Skeletal muscle satellite cell (primary cell): ENCODE results near the gene NFE2.
"Not testable (repeated sequence)": the region's sequence is repeated elsewhere in the genome, so short reads cannot be mapped to it uniquely, and the experiment has no call there.

Experiments
- H3K27me3 ChIP-seq: 2 replicates; pipeline ENCODE4 v1.7.0; 2013; ENCODE audit warnings: low read length; ENCODE audit not compliant: control insufficient read depth, insufficient read depth
- H3K36me3 ChIP-seq: 2 replicates; pipeline ENCODE4 v1.7.0; 2013; ENCODE audit warnings: mild to moderate bottlenecking, control low read depth, low read length; ENCODE audit not compliant: insufficient read depth
- H3K4me1 ChIP-seq: 2 replicates; pipeline ENCODE4 v1.7.0; 2013; ENCODE audit warnings: low read length; ENCODE audit not compliant: control insufficient read depth, insufficient read depth
- H3K4me2 ChIP-seq: 2 replicates; pipeline ENCODE4 v1.7.0; 2013; ENCODE audit warnings: mild to moderate bottlenecking, low read length
- H3K4me3 ChIP-seq: 2 replicates; pipeline ENCODE4 v1.7.0; 2013; ENCODE audit warnings: low read length
- H3K9ac ChIP-seq: 2 replicates; pipeline ENCODE4 v1.7.0; 2013; ENCODE audit warnings: mild to moderate bottlenecking, low read depth, low read length, moderate library complexity
- H3K9me3 ChIP-seq: replicated peaks from 2 replicates; pipeline ENCODE4 v1.7.0; 2013; ENCODE audit warnings: mild to moderate bottlenecking, control low read depth, low read length

Gene NFE2

GRCh38 chr12:54330442-54330841, 29.6 kb upstream of the NFE2 start:
- Histone ChIP-seq H3K36me3 (peaks cover 4% of the 10 kb centered on the region), H3K4me2 (peak overlapping the region; percentile 7), H3K4me1 (peaks cover 41% of the 10 kb centered on the region), H3K9ac (peak overlapping the region; percentile 16), H3K4me3 (no peak overlapping the region), H3K9me3 (no peaks in the 10 kb centered on the region), H3K27me3 (no peaks in the 10 kb centered on the region)

GRCh38 chr12:54329759-54330158, 28.9 kb upstream of the NFE2 start:
- Histone ChIP-seq H3K36me3 (peaks cover 4% of the 10 kb centered on the region), H3K4me1 (peaks cover 41% of the 10 kb centered on the region), H3K9ac (peak overlapping the region; percentile 16), H3K27me3 (no peaks in the 10 kb centered on the region), H3K9me3 (no peaks in the 10 kb centered on the region), H3K4me2 (peak overlapping the region; percentile 42), H3K4me3 (no peak overlapping the region)

GRCh38 chr12:54328595-54329337, 28.0 kb upstream of the NFE2 start:
- H3K4me2 ChIP-seq = peak overlapping the region; percentile 42
- no peaks in the 10 kb centered on the region for H3K9me3 ChIP-seq
- H3K27me3 ChIP-seq = no peaks in the 10 kb centered on the region
- no peak overlapping the region for H3K4me3 ChIP-seq
- peaks cover 45% of the 10 kb centered on the region for H3K4me1 ChIP-seq
- peak overlapping the region; percentile 5 for H3K9ac ChIP-seq
- peaks cover 4% of the 10 kb centered on the region for H3K36me3 ChIP-seq

- not testable (repeated sequence) for H3K9me3 ChIP-seq, H3K36me3 ChIP-seq, H3K27me3 ChIP-seq
- Histone ChIP-seq H3K9ac (peak overlapping the region; percentile 92), H3K4me2 (peak overlapping the region; percentile 81), H3K4me1 (peaks cover 39% of the 10 kb centered on the region), H3K4me3 (peak overlapping the region; percentile 78)
Observed at GRCh38 chr12:54325442-54326109, 24.8 kb upstream of the NFE2 start.

GRCh38 chr12:54324617-54325441, 24.0 kb upstream of the NFE2 start, which contains the start of gene COPZ1:
COPZ1 (plus strand) TSS chr12:54325131; CDS start chr12:54325164, 33 bp downstream.
- Histone ChIP-seq H3K4me1 (peaks cover 31% of the 10 kb centered on the region), H3K4me3 (peak within 1 kb of the TSS; percentile 78)

GRCh38 chr12:54321363-54321762, 20.5 kb upstream of the NFE2 start:
- Histone ChIP-seq H3K9me3 (no peaks in the 10 kb centered on the region), H3K27me3 (no peaks in the 10 kb centered on the region), H3K9ac (no peak overlapping the region), H3K4me3 (no peak overlapping the region), H3K4me1 (peaks cover 5% of the 10 kb centered on the region), H3K4me2 (no peak overlapping the region), H3K36me3 (no peaks in the 10 kb centered on the region)

More at GRCh38 chr12:54324617-54325441, 24.0 kb upstream of the NFE2 start, which contains the start of gene COPZ1:
- peak within 1 kb of the TSS; percentile 81 for H3K4me2 ChIP-seq
- H3K36me3 ChIP-seq = peaks cover 4% of the 10 kb centered on the region
- no peaks in the 10 kb centered on the region for H3K9me3 ChIP-seq
- no peaks in the 10 kb centered on the region for H3K27me3 ChIP-seq
- H3K9ac ChIP-seq = peak within 1 kb of the TSS; percentile 92

GRCh38 chr12:54312309-54312708, 11.5 kb upstream of the NFE2 start:
- H3K36me3 ChIP-seq, H3K4me1 ChIP-seq, H3K9ac ChIP-seq, H3K9me3 ChIP-seq, H3K4me2 ChIP-seq, H3K4me3 ChIP-seq: not testable (repeated sequence)
- H3K27me3 ChIP-seq = peaks cover 11% of the 10 kb centered on the region

GRCh38 chr12:54311051-54311450, 10.2 kb upstream of the NFE2 start:
- Histone ChIP-seq H3K4me3 (no peak overlapping the region), H3K4me2 (no peak overlapping the region), H3K9ac (no peak overlapping the region), H3K9me3 (no peaks in the 10 kb centered on the region), H3K36me3 (no peaks in the 10 kb centered on the region), H3K4me1 (no peaks in the 10 kb centered on the region), H3K27me3 (peaks cover 18% of the 10 kb centered on the region)

GRCh38 chr12:54306925-54307741, 6.3 kb upstream of the NFE2 start:
- no peak overlapping the region for H3K4me3 ChIP-seq
- H3K9me3 ChIP-seq = no peaks in the 10 kb centered on the region
- peaks cover 40% of the 10 kb centered on the region for H3K27me3 ChIP-seq
- H3K9ac ChIP-seq = no peak overlapping the region
- no peak overlapping the region for H3K4me2 ChIP-seq
- H3K4me1 ChIP-seq = peaks cover 3% of the 10 kb centered on the region
- H3K36me3 ChIP-seq = no peaks in the 10 kb centered on the region

- Histone ChIP-seq H3K4me1 (peaks cover 17% of the 10 kb centered on the region), H3K9ac (no peak overlapping the region), H3K4me2 (no peak overlapping the region), H3K27me3 (peaks cover 62% of the 10 kb centered on the region), H3K9me3 (no peaks in the 10 kb centered on the region), H3K36me3 (no peaks in the 10 kb centered on the region), H3K4me3 (no peak overlapping the region)
Observed at GRCh38 chr12:54304187-54304810, 3.5 kb upstream of the NFE2 start.
